Stimulated activated CD4-positive, alpha-beta T cell treated with anti-CD3 and anti-CD28 coated beads, TNF-alpha, amount 100 ng/mL, for 48 hours (primary cell): ENCODE data around the gene MYBPHL.
A peak's percentile ranks its signal among the peaks of the same experiment; 100 is the strongest.

Experiments
- DNase-seq, 3 donors: peaks; one replicate each; pipeline ENCODE4 v3.0.0-alpha.2; 2020; ENCODE audit warnings: low read depth in 3 of 3

The MYBPHL gene

GRCh38 chr1:109281680-109282496 is 24.9 kb downstream of the MYBPHL start:
- DNase-seq = no peak

- DNase-seq = no peak
Observed at GRCh38 chr1:109280862-109281261, 25.9 kb downstream of the MYBPHL start.

- DNase-seq = no peak
Observed at GRCh38 chr1:109279615-109280278, 27.1 kb downstream of the MYBPHL start.

- DNase-seq = peak; percentile 37 to 66 (median 43)
Observed at GRCh38 chr1:109277434-109278204, 29.2 kb downstream of the MYBPHL start.

- DNase-seq = no peak
Observed at GRCh38 chr1:109275706-109276345, 31.0 kb downstream of the MYBPHL start.

- DNase-seq = no peak
Observed at GRCh38 chr1:109274533-109275476, 32.0 kb downstream of the MYBPHL start.

GRCh38 chr1:109273570-109274288 is 33.1 kb downstream of the MYBPHL start:
- DNase-seq = no peak

- DNase-seq = no peak
Observed at GRCh38 chr1:109272831-109273547, 33.8 kb downstream of the MYBPHL start.

- DNase-seq = no peak
Observed at GRCh38 chr1:109272021-109272799, 34.6 kb downstream of the MYBPHL start.

GRCh38 chr1:109271458-109271857 is 35.4 kb downstream of the MYBPHL start:
- no peak for DNase-seq

GRCh38 chr1:109270623-109271317 is 36.0 kb downstream of the MYBPHL start:
- no peak for DNase-seq

- no peak for DNase-seq
Observed at GRCh38 chr1:109269981-109270622, 36.7 kb downstream of the MYBPHL start.

- DNase-seq = no peak
Observed at GRCh38 chr1:109269212-109269980, 37.4 kb downstream of the MYBPHL start.

- no peak for DNase-seq
Observed at GRCh38 chr1:109268431-109269211, 38.2 kb downstream of the MYBPHL start.

GRCh38 chr1:109267743-109268300 is 39.0 kb downstream of the MYBPHL start:
- DNase-seq = no peak

GRCh38 chr1:109266965-109267364 is 39.8 kb downstream of the MYBPHL start:
- DNase-seq = no peak
